IMR-90 (cell line): ENCODE measurements around the gene TNS1. TPM values are rescaled to one million over a fixed set of nuclear protein-coding genes. Genes with fewer than 3 reads are reported as not detected.

Source experiments
- ATAC-seq: fragments of 200-7000 bp; cut with Tn5 transposase; 2 replicates; pipeline ENCODE4 v1.9.1; 2020; ENCODE audit warnings: low read depth, mild to moderate bottlenecking, moderate library complexity
- BruUV-seq: library from RNA; stranded (reverse); fragments of 400-500 nt; replicated peaks from 2 replicates; lab custom pipeline; 2021; lab: Mats Ljungman, UMichigan
- CTCF ChIA-PET: fragments of 300-600 bp; formaldehyde crosslinking; extraction: SDS; loops from one replicate; lab custom pipeline; 2021; ENCODE audit warnings: antibody characterized with exemption; lab: Yijun Ruan, JAX
- POLR2A ChIA-PET: fragments of 300-600 bp; sonication (Branson Sonifier 250); formaldehyde crosslinking; loops from one replicate; lab custom pipeline; 2022; ENCODE audit warnings: antibody characterized with exemption; ENCODE audit not compliant: unreplicated experiment; lab: Charles Lee
- DNase-seq: peaks from one replicate; pipeline ENCODE4 v3.0.0; 2013
- H2AFZ ChIP-seq: replicated peaks from 2 replicates; pipeline ENCODE3; 2013; ENCODE audit warnings: low read length, mild to moderate bottlenecking; ENCODE audit not compliant: poor library complexity
- H2AK5ac ChIP-seq: 2 replicates; pipeline ENCODE4 v1.6.1; 2013; ENCODE audit warnings: low read depth, low read length, inconsistent platforms
- H2AK9ac ChIP-seq: replicated peaks from 2 replicates; pipeline ENCODE3; 2013; ENCODE audit warnings: mild to moderate bottlenecking, low read depth, low read length, moderate library complexity; ENCODE audit not compliant: poor library complexity
- H2BK120ac ChIP-seq: 2 replicates; pipeline ENCODE4 v1.6.1; 2013; ENCODE audit warnings: low read depth, low read length, inconsistent platforms
- H2BK15ac ChIP-seq: 3 replicates; pipeline ENCODE4 v1.6.1; 2013; ENCODE audit warnings: low read depth, low read length, inconsistent platforms
- H2BK20ac ChIP-seq: 2 replicates; pipeline ENCODE4 v1.6.1; 2013; ENCODE audit warnings: low read depth, mild to moderate bottlenecking, inconsistent platforms, low read length, moderate library complexity
- H2BK5ac ChIP-seq: 2 replicates; pipeline ENCODE4 v1.6.1; 2013; ENCODE audit warnings: mild to moderate bottlenecking, low read depth, low read length, inconsistent platforms; ENCODE audit not compliant: poor library complexity, severe bottlenecking
- H3K14ac ChIP-seq: replicated peaks from 2 replicates; pipeline ENCODE4 v1.6.1; 2013; ENCODE audit warnings: low read depth, low read length, inconsistent platforms
- H3K18ac ChIP-seq: 2 replicates; pipeline ENCODE4 v1.6.1; 2013; ENCODE audit warnings: low read depth, low read length, control low read depth
- H3K23ac ChIP-seq: 2 replicates; pipeline ENCODE4 v1.6.1; 2013; ENCODE audit warnings: low read depth, low read length, inconsistent platforms
- H3K27ac ChIP-seq: 2 replicates; pipeline ENCODE4 v1.5.1; 2013; ENCODE audit warnings: mild to moderate bottlenecking, control low read depth, low read length; ENCODE audit not compliant: insufficient read depth
- H3K27me3 ChIP-seq: 2 replicates; pipeline ENCODE4 v1.6.1; 2013; ENCODE audit warnings: low read length; ENCODE audit not compliant: control insufficient read depth, insufficient read depth
- H3K36me3 ChIP-seq: 2 replicates; pipeline ENCODE4 v1.6.1; 2013; ENCODE audit warnings: low read length, mixed read lengths; ENCODE audit not compliant: control insufficient read depth, insufficient read depth
- H3K4ac ChIP-seq: 2 replicates; pipeline ENCODE4 v1.6.1; 2013; ENCODE audit warnings: low read depth, low read length, inconsistent platforms
- H3K4me1 ChIP-seq: 2 replicates; pipeline ENCODE4 v1.6.1; 2013; ENCODE audit warnings: low read length, mixed read lengths; ENCODE audit not compliant: control insufficient read depth, insufficient read depth
- H3K4me2 ChIP-seq: 2 replicates; pipeline ENCODE4 v1.6.1; 2013; ENCODE audit warnings: low read depth, mild to moderate bottlenecking, control low read depth, low read length, moderate library complexity
- H3K4me3 ChIP-seq: 2 replicates; pipeline ENCODE4 v1.5.1; 2013; ENCODE audit warnings: low read depth, mild to moderate bottlenecking, control low read depth, low read length, moderate library complexity; ENCODE audit not compliant: insufficient read depth
- H3K56ac ChIP-seq: 2 replicates; pipeline ENCODE4 v1.6.1; 2013; ENCODE audit warnings: low read length, inconsistent platforms; ENCODE audit not compliant: insufficient read depth; ENCODE audit errors: extremely low read depth
- H3K79me1 ChIP-seq, 2 experiments: 2 replicates each; pipeline ENCODE4 v1.6.1; 2013; ENCODE audit warnings: low read length in 2 of 2, inconsistent platforms in 1 of 2, low read depth in 1 of 2
- H3K9ac ChIP-seq: 2 replicates; pipeline ENCODE4 v1.6.1; 2013; ENCODE audit warnings: low read depth, low read length, control low read depth
- H3K9me1 ChIP-seq: 2 replicates; pipeline ENCODE4 v1.6.1; 2013; ENCODE audit warnings: low read length, inconsistent platforms; ENCODE audit not compliant: insufficient read depth
- H3K9me3 ChIP-seq: 2 replicates; pipeline ENCODE4 v1.6.1; 2013; ENCODE audit warnings: low read length; ENCODE audit not compliant: control insufficient read depth, insufficient read depth
- H4K20me1 ChIP-seq: 2 replicates; pipeline ENCODE4 v1.6.1; 2013; ENCODE audit warnings: low read length, inconsistent platforms; ENCODE audit not compliant: insufficient read depth
- H4K5ac ChIP-seq: 2 replicates; pipeline ENCODE4 v1.6.1; 2013; ENCODE audit warnings: mild to moderate bottlenecking, low read depth, low read length, control low read depth
- H4K8ac ChIP-seq, 2 experiments: 2 replicates each; pipeline ENCODE4 v1.6.1; 2013; ENCODE audit warnings: low read depth in 2 of 2, low read length in 2 of 2, control low read depth in 1 of 2, inconsistent platforms in 1 of 2
- H4K91ac ChIP-seq: 2 replicates; pipeline ENCODE4 v1.6.1; 2013; ENCODE audit warnings: low read depth, low read length, inconsistent platforms; ENCODE audit not compliant: insufficient read depth
- RCOR1 ChIP-seq: IDR thresholded peaks from 2 replicates; pipeline ENCODE4 v1.6.1; 2012; ENCODE audit warnings: mild to moderate bottlenecking, low read length, improper control_type of control experiment; ENCODE audit not compliant: insufficient replicate concordance
- WGBS, 2 experiments: methylation state at CpG; one replicate each; pipeline versions ENCODE4 v1.1.5 to v1.1.7; 2013; ENCODE audit warnings: missing lambda C conversion rate in 2 of 2; ENCODE audit not compliant: insufficient read length in 1 of 2; ENCODE audit errors: extremely low coverage in 2 of 2; 5-methylcytosine and 5-hydroxymethylcytosine counted together
- dilution Hi-C: fragments of 300-500 bp; cut with HindIII; formaldehyde crosslinking; loops from one replicate; pipeline ENCODE4 v1.14.3; 2018; ENCODE audit warnings: low sequenced_read_pairs; ENCODE audit not compliant: unreplicated experiment
- in situ Hi-C: fragments of 300-500 bp; cut with MboI; formaldehyde crosslinking; loops from 3 replicates; pipeline ENCODE4 v1.14.3; 2019; ENCODE audit warnings: low sequenced_read_pairs, inconsistent platforms, mixed read lengths
- intact Hi-C: fragments of 100-400 bp; cut with micrococcal nuclease; formaldehyde crosslinking; loops from 2 replicates; pipeline ENCODE4 v1.10.0; 2022
- polyA plus RNA-seq, 3 experiments: library from polyadenylated mRNA; depleted of rRNA; stranded (reverse); fragments of >200 nt; gene quantifications; 2 replicates each; pipeline ENCODE4 v1.2.3, GENCODE V29; 2012; ENCODE audit warnings: low replicate concordance in 1 of 3
- total RNA-seq: library from RNA; depleted of rRNA; stranded (reverse); fragments of >200 nt; gene quantifications from 2 replicates; pipeline ENCODE4 v1.2.3, GENCODE V29; 2012

TNS1 gene
- total and polyA plus RNA-seq, 2 of the 4 experiments (the other 2 are of a cell fraction): 41.1 to 45.2 TPM

DNA sequence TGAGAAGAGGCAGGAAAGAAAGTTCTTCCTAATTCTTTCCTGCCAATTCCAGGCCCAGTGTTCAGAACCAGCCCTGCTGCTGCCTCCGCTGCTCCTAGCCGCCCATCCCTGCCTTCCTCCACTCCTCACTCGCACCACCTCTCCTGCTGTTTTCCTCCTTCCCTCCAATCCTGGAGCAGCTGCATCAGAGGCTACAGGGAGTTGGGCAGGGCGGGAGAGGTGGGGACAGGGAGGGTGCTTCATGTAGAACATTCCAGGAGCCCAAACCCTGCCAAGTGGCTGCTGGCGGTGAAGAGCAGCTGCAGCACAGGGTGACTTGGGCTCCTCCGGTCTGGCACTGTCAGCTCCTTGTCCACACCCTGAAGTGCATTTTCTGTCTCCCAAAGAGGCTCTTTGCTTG lies 176.3 kb downstream of the TNS1 start:
- peaks cover 2% of the 10 kb centered on the region; the same call in 1 of the 2 replicates for H3K4me1 ChIP-seq
- no peak overlapping the region for H2AK5ac ChIP-seq
- H4K5ac ChIP-seq: no peak overlapping the region
- no peak overlapping the region for H4K91ac ChIP-seq
- no peak overlapping the region for H2BK20ac ChIP-seq
- H3K14ac ChIP-seq: no peak overlapping the region
- H3K4me3 ChIP-seq: no peak overlapping the region
- BruUV-seq: no TSS peak
- no peak overlapping the region for H3K23ac ChIP-seq
- POLR2A ChIA-PET: no interaction called here
- no peak overlapping the region for H2AK9ac ChIP-seq
- H3K4ac ChIP-seq: no peak overlapping the region
- H3K36me3 ChIP-seq: peaks cover 50% of the 10 kb centered on the region
- H3K79me1 ChIP-seq: peaks cover 12 to 13% of the 10 kb centered on the region in 2 experiments
- WGBS, 2 experiments: no CpG with 5 or more reads among the region's 6 CpGs
- no peak overlapping the region for H3K4me2 ChIP-seq
- H2BK15ac ChIP-seq: no peak overlapping the region
- no peak for TF ChIP-seq RCOR1
- intact Hi-C loops: no loop called here
- H3K56ac ChIP-seq: no peak overlapping the region
- DNase-seq (no peak), ATAC-seq (no peak)
- dilution Hi-C loops: no loop called here
- H3K9ac ChIP-seq: no peak overlapping the region
- CTCF ChIA-PET: no interaction called here
- H2BK5ac ChIP-seq: no peak overlapping the region
- no peak overlapping the region for H2AFZ ChIP-seq
- H4K8ac ChIP-seq: no peak overlapping the region
- H2BK120ac ChIP-seq: no peak overlapping the region
- H3K9me3 ChIP-seq: no peaks in the 10 kb centered on the region
- peaks cover 8% of the 10 kb centered on the region for H4K20me1 ChIP-seq
- H3K27me3 ChIP-seq: no peaks in the 10 kb centered on the region
- in situ Hi-C loops: no loop called here
- no peak overlapping the region for H3K18ac ChIP-seq
- no peak overlapping the region for H3K27ac ChIP-seq
- no peaks in the 10 kb centered on the region; the same call in 1 of the 2 replicates for H3K9me1 ChIP-seq
